CD14-positive monocyte (primary cell): ENCODE data around the gene RGS5. TPM values are rescaled to one million over a fixed set of nuclear protein-coding genes. Genes with fewer than 3 reads are reported as not detected.

Experiments used
- DNase-seq, 3 donors: peaks; one replicate each; pipeline ENCODE4 v3.0.0-alpha.2; 2011 to 2022
- H2AFZ ChIP-seq: 2 replicates; pipeline ENCODE4 v1.6.0; 2012; ENCODE audit warnings: mild to moderate bottlenecking, low read depth, low read length, inconsistent platforms; ENCODE audit not compliant: insufficient read depth, poor library complexity, severe bottlenecking
- H3K27ac ChIP-seq, 2 donors: 1 replicate in 1 of 2; 2 replicates in 1 of 2; pipeline ENCODE4 v1.5.1; 2012 to 2013; ENCODE audit warnings: low read length in 2 of 2, control low read depth in 1 of 2, inconsistent platforms in 1 of 2, low read depth in 1 of 2, mild to moderate bottlenecking in 1 of 2
- H3K27me3 ChIP-seq, 2 donors: one replicate each; pipeline versions ENCODE4 v1.6.0 to v1.6.1; 2011 to 2013; ENCODE audit warnings: low read length in 2 of 2; ENCODE audit not compliant: control insufficient read depth in 2 of 2, insufficient read depth in 2 of 2
- H3K36me3 ChIP-seq, 2 donors: replicated peaks in 1 of 2; 1 replicate in 1 of 2; 2 replicates in 1 of 2; pipeline versions ENCODE4 v1.5.1 to v1.6.1; 2012 to 2013; ENCODE audit warnings: low read length in 2 of 2, control low read depth in 1 of 2, inconsistent platforms in 1 of 2, mild to moderate bottlenecking in 1 of 2; ENCODE audit not compliant: insufficient read depth in 2 of 2, control insufficient read depth in 1 of 2
- H3K4me1 ChIP-seq, 2 donors: 1 replicate in 1 of 2; 2 replicates in 1 of 2; pipeline versions ENCODE4 v1.5.1 to v1.6.1; 2012 to 2013; ENCODE audit warnings: low read length in 2 of 2, control low read depth in 1 of 2, inconsistent platforms in 1 of 2, mild to moderate bottlenecking in 1 of 2, moderate library complexity in 1 of 2; ENCODE audit not compliant: insufficient read depth in 2 of 2, control insufficient read depth in 1 of 2
- H3K4me2 ChIP-seq: replicated peaks from 2 replicates; pipeline ENCODE3; 2012; ENCODE audit warnings: low read length, moderate library complexity, mild to moderate bottlenecking; ENCODE audit not compliant: poor library complexity, severe bottlenecking; ENCODE audit errors: extremely low read depth
- H3K4me3 ChIP-seq, 3 experiments: fragments of 200-600 bp in 1 of 3; sonication (generic) in 1 of 3; replicated peaks in 1 of 3; 1 replicate in 2 of 3; 2 replicates in 1 of 3; pipeline ENCODE4 v1.5.1; 2011 to 2013; ENCODE audit warnings: low read length in 3 of 3, mild to moderate bottlenecking in 3 of 3, control low read depth in 2 of 3, low read depth in 2 of 3, inconsistent platforms in 1 of 3, moderate library complexity in 1 of 3
- H3K79me2 ChIP-seq: 2 replicates; pipeline ENCODE4 v1.6.0; 2012; ENCODE audit warnings: mild to moderate bottlenecking, control low read depth, inconsistent platforms, low read length, moderate library complexity; ENCODE audit not compliant: insufficient read depth
- H3K9ac ChIP-seq: 2 replicates; pipeline ENCODE4 v1.6.0; 2017; ENCODE audit warnings: low read length, mild to moderate bottlenecking; ENCODE audit not compliant: insufficient read depth, poor library complexity, severe bottlenecking
- H3K9me3 ChIP-seq, 2 donors: replicated peaks in 1 of 2; 1 replicate in 1 of 2; 2 replicates in 1 of 2; pipeline versions ENCODE4 v1.5.1 to v1.6.1; 2012 to 2013; ENCODE audit warnings: low read length in 2 of 2, control low read depth in 1 of 2; ENCODE audit not compliant: control insufficient read depth in 1 of 2, insufficient read depth in 1 of 2
- H4K20me1 ChIP-seq: 2 replicates; pipeline ENCODE4 v1.6.0; 2012; ENCODE audit warnings: mild to moderate bottlenecking, low read length, control low read depth, moderate library complexity; ENCODE audit not compliant: insufficient read depth
- H3K27ac Mint-ChIP-seq, 7 donors: one replicate each; pipeline ENCODE4 v1.8.0; 2020; ENCODE audit warnings: mild to moderate bottlenecking in 7 of 7, mixed read lengths in 7 of 7, moderate library complexity in 6 of 7, inconsistent platforms in 2 of 7
- H3K27me3 Mint-ChIP-seq, 3 donors: one replicate each; pipeline ENCODE4 v1.8.0; 2021 to 2022; ENCODE audit warnings: low read depth in 3 of 3, mild to moderate bottlenecking in 3 of 3, mixed read lengths in 3 of 3, moderate library complexity in 3 of 3, inconsistent platforms in 1 of 3
- H3K36me3 Mint-ChIP-seq, 2 donors: one replicate each; pipeline ENCODE4 v1.8.0; 2020; ENCODE audit warnings: mixed read lengths in 2 of 2, inconsistent platforms in 1 of 2, mild to moderate bottlenecking in 1 of 2
- H3K4me1 Mint-ChIP-seq: one replicate; pipeline ENCODE4 v1.8.0; 2020; ENCODE audit warnings: mild to moderate bottlenecking, mixed read lengths
- H3K4me3 Mint-ChIP-seq, 2 donors: one replicate each; pipeline ENCODE4 v1.8.0; 2020; ENCODE audit warnings: mild to moderate bottlenecking in 2 of 2, mixed read lengths in 2 of 2, moderate library complexity in 1 of 2
- H3K9me3 Mint-ChIP-seq, 7 donors: one replicate each; pipeline ENCODE4 v1.8.0; 2020 to 2022; ENCODE audit warnings: mixed read lengths in 7 of 7, mild to moderate bottlenecking in 6 of 7, moderate library complexity in 6 of 7, inconsistent platforms in 2 of 7
- CTCF ChIP-seq: fragments of 200-600 bp; IDR thresholded peaks from one replicate; pipeline ENCODE4 v1.8.0; 2022; ENCODE audit warnings: antibody characterized with exemption, mild to moderate bottlenecking
- whole genome bisulfite sequencing: methylation state at CpG from one replicate; pipeline ENCODE4 v1.1.5; 2013; ENCODE audit warnings: missing lambda C conversion rate; ENCODE audit not compliant: insufficient coverage; 5-methylcytosine and 5-hydroxymethylcytosine counted together
- intact Hi-C, 2 donors: fragments of 100-400 bp; cut with micrococcal nuclease; formaldehyde crosslinking; loops; one replicate each; pipeline versions ENCODE4 v1.15.0 to v1.15.1; 2023
- polyA plus RNA-seq, 3 donors: library from polyadenylated mRNA; depleted of rRNA in 1 of 3; unstranded in 2 of 3; stranded (reverse) in 1 of 3; fragments of 300-500 nt in 2 of 3; fragments of >200 nt in 1 of 3; fragmentation: Illumina TruSeq in 2 of 3; gene quantifications; 1 replicate in 2 of 3; 2 replicates in 1 of 3; pipeline ENCODE4 v1.2.3, GENCODE V29; 2012 to 2021

The RGS5 gene
- polyA plus RNA-seq, 3 donors, result 0.93 TPM; not detected in 2

- H2AFZ ChIP-seq, result no peak overlapping the region
- H3K9ac ChIP-seq, result no peak overlapping the region
- H3K4me3 ChIP-seq, result no peak overlapping the region
- peaks cover 0 to 2% (median 2%) of the 10 kb centered on the region in 3 donors for H3K27me3 Mint-ChIP-seq
- intact Hi-C loops, result no loop called here
- H3K27me3 ChIP-seq, result no peaks in the 10 kb centered on the region
- H3K27ac ChIP-seq, result no peak overlapping the region
- no peaks in the 10 kb centered on the region for H3K9me3 ChIP-seq
- no peak for TF ChIP-seq CTCF
- H3K4me1 ChIP-seq, result no peaks in the 10 kb centered on the region
- no peak overlapping the region for H3K4me2 ChIP-seq
- H3K27ac Mint-ChIP-seq, result no peak overlapping the region
- no peak overlapping the region for H3K4me3 Mint-ChIP-seq
- WGBS, result 67% methylated on average over 1 of the region's 5 CpGs
- no peaks in the 10 kb centered on the region for H3K79me2 ChIP-seq
- H3K4me1 Mint-ChIP-seq, result no peaks in the 10 kb centered on the region
- no peak for DNase-seq
- H3K9me3 Mint-ChIP-seq, result no peaks in the 10 kb centered on the region
- H3K36me3 Mint-ChIP-seq, result no peaks in the 10 kb centered on the region
- no peaks in the 10 kb centered on the region for H3K36me3 ChIP-seq
- no peaks in the 10 kb centered on the region for H4K20me1 ChIP-seq
Measured at GRCh38 chr1:163170975-163171676, 31.6 kb downstream of the RGS5 start.

GRCh38 chr1:163170331-163170730, 32.4 kb downstream of the RGS5 start:
- H4K20me1 ChIP-seq, result no peaks in the 10 kb centered on the region
- H3K36me3 ChIP-seq, result no peaks in the 10 kb centered on the region
- no peak overlapping the region for H3K9ac ChIP-seq
- H3K36me3 Mint-ChIP-seq, result no peaks in the 10 kb centered on the region
- no peak for TF ChIP-seq CTCF
- no peaks in the 10 kb centered on the region for H3K9me3 Mint-ChIP-seq
- H3K27me3 Mint-ChIP-seq, result peaks cover 0 to 2% (median 2%) of the 10 kb centered on the region in 3 donors
- no CpG with 5 or more reads among the region's 1 CpG for WGBS
- no peak overlapping the region for H3K4me3 Mint-ChIP-seq
- intact Hi-C loops, result no loop called here
- no peaks in the 10 kb centered on the region for H3K27me3 ChIP-seq
- H3K9me3 ChIP-seq, result no peaks in the 10 kb centered on the region
- no peak overlapping the region for H3K4me3 ChIP-seq
- H3K79me2 ChIP-seq, result no peaks in the 10 kb centered on the region
- no peak overlapping the region for H3K4me2 ChIP-seq
- no peaks in the 10 kb centered on the region for H3K4me1 ChIP-seq
- H2AFZ ChIP-seq, result no peak overlapping the region
- H3K4me1 Mint-ChIP-seq, result no peaks in the 10 kb centered on the region
- no peak overlapping the region for H3K27ac Mint-ChIP-seq
- no peak for DNase-seq
- H3K27ac ChIP-seq, result no peak overlapping the region
